GM06990 (cell line): ENCODE data around the gene LRRC37A3.
"Not testable (repeated sequence)": the region's sequence is repeated elsewhere in the genome, so short reads cannot be mapped to it uniquely, and the experiment has no call there.

Source experiments
- DNase-seq: peaks from one replicate; pipeline ENCODE4 v3.0.0-alpha.2; 2011; ENCODE audit not compliant: insufficient read length; ENCODE audit errors: extremely low read depth
- H3K27me3 ChIP-seq: replicated peaks from 2 replicates; pipeline ENCODE4 v1.6.0; 2011; ENCODE audit warnings: low read length; ENCODE audit not compliant: control insufficient read depth, insufficient read depth
- H3K36me3 ChIP-seq: 2 replicates; pipeline ENCODE4 v1.5.1; 2011; ENCODE audit warnings: low read length; ENCODE audit not compliant: control insufficient read depth, insufficient read depth
- H3K4me3 ChIP-seq: replicated peaks from 2 replicates; pipeline ENCODE4 v1.5.1; 2011; ENCODE audit warnings: low read depth, mild to moderate bottlenecking, control low read depth, low read length

Gene LRRC37A3

DNA sequence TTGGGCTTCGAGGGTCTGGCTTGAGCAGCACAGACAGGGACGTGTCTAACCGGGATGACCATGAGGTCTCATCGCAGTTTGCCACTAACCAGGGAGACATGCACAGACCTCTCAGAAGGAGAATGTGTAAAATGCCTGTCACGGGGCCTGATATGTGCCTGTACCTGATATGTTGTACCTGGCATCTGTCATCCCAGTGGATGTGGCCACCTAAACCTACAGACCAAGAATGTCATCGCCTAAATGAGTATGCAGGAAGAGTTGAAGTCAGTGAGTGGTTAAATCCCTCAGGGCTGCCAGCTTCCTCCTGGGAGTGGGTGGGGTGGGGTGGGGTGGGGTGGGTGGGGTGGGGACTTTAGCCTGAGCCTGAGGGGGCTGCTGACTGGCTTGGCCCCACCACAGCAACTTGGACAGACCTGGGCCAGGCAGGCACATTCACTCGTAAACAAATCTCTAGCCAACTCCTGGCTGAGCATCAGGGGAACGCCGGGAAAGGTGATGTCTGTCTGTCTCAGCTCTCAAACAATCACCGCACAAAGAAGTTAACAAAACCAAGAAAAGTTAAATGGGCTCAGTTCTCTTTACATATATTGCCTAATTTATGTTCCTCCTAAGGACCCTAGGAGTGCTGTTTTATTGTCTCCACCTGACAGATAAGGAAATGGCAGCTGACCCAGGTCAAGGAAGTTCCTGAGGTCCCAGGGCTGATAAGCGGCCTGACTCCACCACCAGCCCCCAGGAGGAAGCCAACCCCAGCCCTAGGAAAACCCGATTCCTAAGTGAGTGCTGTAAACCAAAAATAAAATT is 89.3 kb downstream of the LRRC37A3 start:
- H3K27me3 ChIP-seq, DNase-seq, H3K36me3 ChIP-seq, H3K4me3 ChIP-seq: not testable (repeated sequence)

DNA sequence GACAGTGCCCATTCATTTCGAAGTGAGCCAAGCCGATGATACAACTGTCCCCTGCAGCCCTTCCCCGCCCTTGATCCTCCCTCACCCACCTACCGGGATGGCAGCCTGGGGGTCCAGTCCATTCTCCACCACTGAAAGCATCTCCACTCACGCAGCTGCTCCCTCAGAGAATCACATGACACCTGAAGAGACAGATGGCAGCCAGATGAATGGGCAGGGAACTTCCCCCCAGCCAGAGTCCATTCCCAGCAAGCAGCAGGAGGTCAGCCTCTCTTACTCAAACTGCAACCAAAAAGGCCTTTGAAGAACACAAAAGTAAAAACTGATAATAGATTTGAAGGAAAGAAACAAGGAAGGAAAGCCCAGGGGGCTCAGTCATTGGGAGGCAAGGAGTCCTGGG is 90.2 kb downstream of the LRRC37A3 start:
- not testable (repeated sequence) for DNase-seq, H3K36me3 ChIP-seq, H3K27me3 ChIP-seq, H3K4me3 ChIP-seq

DNA sequence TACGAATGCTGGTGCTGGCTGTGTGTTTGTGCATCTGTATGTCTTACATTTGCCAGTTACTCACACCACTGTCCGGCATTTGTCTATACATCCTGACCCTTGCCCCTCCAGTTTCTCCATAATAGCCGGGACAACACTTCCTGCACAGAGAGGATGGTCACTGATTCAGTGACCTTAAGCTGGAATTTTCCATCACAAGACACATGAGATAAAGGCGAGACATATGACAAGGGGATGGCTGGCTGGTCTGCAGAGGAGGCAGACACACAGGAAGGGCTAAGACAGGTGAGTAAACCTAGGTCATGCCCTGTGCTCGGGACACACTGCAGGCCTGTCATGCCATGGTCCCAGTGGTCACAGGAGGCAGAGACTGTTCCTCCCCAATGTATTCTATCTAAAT is 100.4 kb downstream of the LRRC37A3 start:
- H3K27me3 ChIP-seq, H3K36me3 ChIP-seq, H3K4me3 ChIP-seq, DNase-seq: not testable (repeated sequence)

DNA sequence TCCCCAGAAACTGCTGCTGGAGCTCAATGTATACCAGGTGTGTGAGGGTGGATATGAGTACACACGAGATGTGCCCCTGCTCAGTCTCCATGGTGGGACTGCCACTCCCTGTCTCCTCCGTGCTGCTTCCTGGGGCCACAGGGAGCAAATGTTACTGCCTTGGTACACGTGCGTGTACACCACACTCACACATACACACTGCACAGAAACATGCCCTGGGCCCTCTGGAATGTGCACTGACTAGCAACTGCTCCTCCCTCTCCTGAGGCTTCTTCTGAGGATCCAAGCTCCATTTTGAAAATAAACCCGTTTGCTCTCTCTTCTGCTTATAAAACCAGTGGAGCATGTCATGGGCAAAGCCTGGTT is 103.5 kb downstream of the LRRC37A3 start:
- H3K36me3 ChIP-seq, H3K4me3 ChIP-seq, H3K27me3 ChIP-seq, DNase-seq: not testable (repeated sequence)

DNA sequence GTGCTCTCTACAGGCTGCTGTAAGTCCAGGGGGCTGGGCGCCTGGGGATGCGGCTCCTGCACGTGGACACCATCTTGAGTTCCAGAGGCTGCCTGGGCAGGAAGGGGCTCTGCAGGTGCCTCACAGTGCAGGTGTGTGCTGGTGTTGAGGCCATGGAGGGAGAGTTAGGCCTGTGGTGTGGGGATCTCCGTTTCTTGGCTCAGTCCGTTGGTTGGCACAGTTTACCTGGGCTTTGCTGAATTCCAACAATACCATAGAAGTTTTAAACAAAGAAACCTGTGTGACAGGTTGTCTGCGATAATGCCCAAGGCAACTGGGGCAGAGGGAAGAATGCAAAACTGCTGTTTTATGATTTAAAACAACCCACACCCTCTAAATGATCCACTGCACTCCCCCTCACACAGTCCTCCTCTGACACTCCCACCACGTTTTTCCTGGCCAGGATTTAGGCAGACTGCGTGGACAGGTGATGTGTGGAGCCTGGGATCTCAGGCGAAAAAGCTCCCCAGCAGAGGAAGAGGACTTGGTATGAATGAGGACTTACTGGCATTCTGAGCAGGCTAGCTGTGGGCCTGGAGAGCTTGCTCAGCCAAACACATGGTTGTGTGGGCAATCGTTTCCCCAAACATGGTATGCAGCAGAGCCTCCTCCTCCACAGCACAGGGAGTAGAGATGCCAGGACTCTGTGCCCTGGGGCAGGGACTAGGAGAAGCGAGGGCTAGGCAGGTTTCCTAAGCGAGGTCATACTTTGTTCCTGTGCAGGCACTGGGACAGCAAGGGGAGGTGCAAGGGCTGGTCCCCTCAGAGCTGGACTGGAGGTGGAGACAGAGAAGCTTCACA is 104.1 kb downstream of the LRRC37A3 start:
- H3K27me3 ChIP-seq, H3K36me3 ChIP-seq, H3K4me3 ChIP-seq, DNase-seq: not testable (repeated sequence)

DNA sequence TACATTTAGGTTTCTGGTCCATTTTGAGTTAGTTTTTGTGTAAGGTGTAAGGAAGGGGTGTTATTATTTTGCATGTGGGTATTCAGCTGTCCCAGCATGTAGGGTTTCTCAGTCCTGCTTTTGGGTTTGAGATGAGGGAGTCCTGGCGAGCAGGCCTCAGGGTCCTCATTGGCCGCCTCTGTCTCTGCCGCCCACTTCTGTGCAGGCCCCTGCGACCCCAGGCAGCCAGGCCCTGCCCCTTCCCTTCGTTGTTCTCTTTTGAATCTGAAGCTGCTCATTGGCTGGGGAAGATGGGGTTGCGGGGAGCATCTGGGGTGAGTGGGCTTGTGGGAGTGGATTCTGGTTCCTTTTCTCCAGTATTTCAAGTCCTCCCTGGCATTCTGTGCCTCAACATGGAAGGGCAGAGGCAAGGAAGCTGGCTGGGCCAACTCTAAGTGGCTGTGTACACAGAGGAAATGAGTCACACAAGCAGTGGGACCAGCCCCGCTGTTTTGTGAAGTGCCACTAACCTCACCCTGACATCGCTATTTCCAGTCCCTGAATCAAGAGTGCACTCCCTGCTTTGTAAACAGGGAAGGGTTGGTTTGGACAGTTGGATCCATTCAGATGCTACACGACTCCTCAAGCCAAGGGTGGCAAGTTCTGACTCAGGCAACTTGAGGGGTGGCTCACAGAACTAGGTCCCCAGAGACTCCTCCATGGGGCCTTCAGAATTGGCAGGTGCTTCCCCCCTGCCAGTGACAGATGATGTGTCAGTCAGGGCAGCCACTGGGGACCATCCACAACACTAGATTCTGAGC is 110.9 kb downstream of the LRRC37A3 start:
- peak; percentile 39 for DNase-seq
- H3K27me3 ChIP-seq, H3K4me3 ChIP-seq: not testable (repeated sequence)

More for the DNA sequence above, 110.9 kb downstream of the LRRC37A3 start:
- H3K36me3 ChIP-seq, result not testable (repeated sequence)
